ENCODE measurements around the gene GLRA1.

The GLRA1 gene

GRCh38 chr5:151773951-151774350 lies 150.7 kb downstream of the GLRA1 start:
- no peak for DNase-seq (ENCODE audit: low read depth, low spot score)

- no peak for DNase-seq (ENCODE audit: low read depth, low spot score)
Observed at GRCh38 chr5:151772846-151773561, 151.6 kb downstream of the GLRA1 start.

All from activated CD4-positive, CD25-positive, alpha-beta regulatory T cell treated with anti-CD3 and anti-CD28 coated beads, Interleukin-2, amount 50 U/mL, for 16 hours (primary cell).